Smooth muscle cell (in vitro differentiated cells): Measurements from ENCODE around the gene LAIR2. TPM values are rescaled to one million over a fixed set of nuclear protein-coding genes. Genes with fewer than 3 reads are reported as not detected.
"Not testable (repeated sequence)": the region's sequence is repeated elsewhere in the genome, so short reads cannot be mapped to it uniquely, and the experiment has no call there.

Experiments used
- DNase-seq: peaks from one replicate; lab custom pipeline; 2025; ENCODE audit not compliant: unreplicated experiment; lab: John Stamatoyannopoulos, UW
- H2AFZ ChIP-seq: fragments of 200-600 bp; sonication (generic); 2 replicates; pipeline ENCODE4 v1.6.0; 2016; ENCODE audit warnings: antibody characterized with exemption, low read depth, mild to moderate bottlenecking
- H3F3A ChIP-seq: fragments of 200-600 bp; sonication (generic); 2 replicates; pipeline ENCODE4 v1.6.0; 2017; ENCODE audit warnings: antibody characterized with exemption, low read depth
- H3K27ac ChIP-seq: fragments of 200-600 bp; sonication (generic); 2 replicates; pipeline ENCODE4 v1.5.1; 2016; ENCODE audit warnings: low read depth, mild to moderate bottlenecking
- H3K27me3 ChIP-seq: fragments of 200-600 bp; sonication (generic); 2 replicates; pipeline ENCODE4 v1.6.1; 2016; ENCODE audit warnings: low read depth, mild to moderate bottlenecking
- H3K36me3 ChIP-seq: fragments of 200-600 bp; sonication (generic); 2 replicates; pipeline ENCODE4 v1.5.1; 2016; ENCODE audit warnings: low read depth
- H3K4me1 ChIP-seq: fragments of 200-600 bp; sonication (generic); 2 replicates; pipeline ENCODE4 v1.5.1; 2016; ENCODE audit warnings: low read depth
- H3K4me2 ChIP-seq: fragments of 200-600 bp; sonication (generic); 2 replicates; pipeline ENCODE4 v1.6.0; 2016; ENCODE audit warnings: mild to moderate bottlenecking
- H3K4me3 ChIP-seq: fragments of 200-600 bp; sonication (generic); 2 replicates; pipeline ENCODE4 v1.5.1; 2016; ENCODE audit warnings: mild to moderate bottlenecking
- H3K79me2 ChIP-seq: fragments of 200-600 bp; sonication (generic); 2 replicates; pipeline ENCODE4 v1.6.0; 2016; ENCODE audit warnings: low read depth, mild to moderate bottlenecking
- H3K9ac ChIP-seq: fragments of 200-600 bp; sonication (generic); 2 replicates; pipeline ENCODE4 v1.6.0; 2016; ENCODE audit warnings: low read depth
- H3K9me3 ChIP-seq: fragments of 200-600 bp; sonication (generic); replicated peaks from 2 replicates; pipeline ENCODE4 v1.5.1; 2016; ENCODE audit warnings: low read depth
- H4K20me1 ChIP-seq: fragments of 200-600 bp; sonication (generic); 2 replicates; pipeline ENCODE4 v1.6.0; 2016; ENCODE audit warnings: low read depth
- CTCF ChIP-seq: fragments of 200-600 bp; sonication (generic); IDR thresholded peaks from 2 replicates; pipeline ENCODE4 v1.5.1; 2017; ENCODE audit warnings: borderline replicate concordance, mild to moderate bottlenecking, antibody characterized with exemption; ENCODE audit not compliant: insufficient read depth, poor library complexity, severe bottlenecking
- WGBS: methylation state at CpG from one replicate; pipeline ENCODE4 v1.1.7; 2016; ENCODE audit warnings: low lambda C conversion rate; 5-methylcytosine and 5-hydroxymethylcytosine counted together
- polyA plus RNA-seq: library from polyadenylated mRNA; unstranded; fragments of >200 nt; fragmentation: Nextera tagmentation; extraction: Ambion mirVana; gene quantifications from 2 replicates; pipeline ENCODE4 v1.2.1, GENCODE V29; 2016
- total RNA-seq: library from RNA; depleted of rRNA; stranded (reverse); fragments of >200 nt; gene quantifications from 2 replicates; pipeline ENCODE4 v1.2.3, GENCODE V29; 2014

The LAIR2 gene
- total and polyA plus RNA-seq, 2 experiments from 2014 or later = not detected

DNA sequence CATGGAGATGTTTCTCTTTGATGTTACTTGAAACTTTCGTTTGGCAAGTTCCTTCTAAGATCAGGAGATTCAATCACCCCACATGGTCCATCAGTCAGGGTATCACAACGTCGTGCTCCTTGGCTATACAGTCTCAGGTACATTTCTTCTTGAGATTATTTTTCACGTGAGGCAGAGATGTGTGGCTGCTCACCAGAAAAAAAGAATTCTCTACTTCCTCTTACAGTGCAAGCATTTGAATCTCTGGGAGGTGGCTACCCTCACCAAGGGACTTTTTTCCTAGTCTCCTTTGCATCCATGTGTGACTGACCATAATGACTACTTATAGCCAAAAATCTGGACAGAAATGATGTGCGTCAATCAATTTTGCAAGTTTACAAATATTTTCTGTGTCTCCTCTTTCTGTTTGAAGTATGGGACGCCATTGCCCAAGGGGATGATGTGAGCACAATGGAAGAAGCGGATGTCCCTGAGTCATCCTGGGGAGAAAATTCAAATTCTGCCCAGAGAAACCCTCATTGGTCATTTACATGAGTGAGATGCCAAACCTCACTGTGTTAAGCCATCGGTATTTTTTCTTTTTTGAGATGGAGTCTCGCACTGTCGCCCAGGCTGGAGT, 8.6 kb upstream of the LAIR2 start:
- Histone ChIP-seq H3K4me2 (no peak overlapping the region), H3F3A (no peaks in the 10 kb centered on the region), H3K4me1 (no peaks in the 10 kb centered on the region), H3K36me3 (no peaks in the 10 kb centered on the region), H2AFZ (no peak overlapping the region), H3K27ac (no peak overlapping the region), H3K9me3 (no peaks in the 10 kb centered on the region), H3K4me3 (no peak overlapping the region), H3K79me2 (no peaks in the 10 kb centered on the region), H3K27me3 (no peaks in the 10 kb centered on the region), H4K20me1 (no peaks in the 10 kb centered on the region), H3K9ac (no peak overlapping the region)
- no peak for DNase-seq
- TF ChIP-seq CTCF = no peak
- 66% methylated on average over 10 of the region's 10 CpGs for WGBS

DNA sequence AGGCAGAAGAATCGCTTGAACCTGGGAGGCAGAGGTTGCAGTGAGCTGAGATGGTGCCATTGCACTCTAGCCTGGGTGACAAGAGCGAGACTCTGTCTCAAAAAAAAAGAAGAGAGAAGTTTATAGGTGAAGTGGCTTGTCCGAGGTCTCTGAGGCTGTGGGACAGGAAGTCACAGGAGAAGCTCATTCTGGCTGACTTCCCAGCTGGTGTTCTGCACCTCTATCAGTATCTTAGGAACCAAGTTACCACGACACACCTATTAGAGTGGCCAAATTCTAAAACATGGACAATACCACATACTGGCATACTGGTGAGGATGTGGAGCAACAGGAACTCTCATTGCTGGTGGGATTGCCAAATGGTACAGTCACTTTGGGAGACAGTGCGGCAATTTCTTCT, 7.3 kb upstream of the LAIR2 start:
- not testable (repeated sequence) for H3K9ac ChIP-seq, H4K20me1 ChIP-seq, H3K4me3 ChIP-seq, H3K36me3 ChIP-seq, H3K27ac ChIP-seq, H3K79me2 ChIP-seq, H2AFZ ChIP-seq, H3F3A ChIP-seq, H3K4me2 ChIP-seq, DNase-seq, H3K4me1 ChIP-seq, H3K9me3 ChIP-seq, H3K27me3 ChIP-seq
- WGBS = 73% methylated on average over 5 of the region's 5 CpGs

GRCh38 chr19:54497747-54498450, 4.7 kb upstream of the LAIR2 start:
- H3K27me3 ChIP-seq, H3F3A ChIP-seq, H3K27ac ChIP-seq, DNase-seq, H4K20me1 ChIP-seq, H2AFZ ChIP-seq, H3K36me3 ChIP-seq, H3K4me2 ChIP-seq, H3K9me3 ChIP-seq, H3K4me3 ChIP-seq, H3K79me2 ChIP-seq, H3K9ac ChIP-seq, H3K4me1 ChIP-seq: not testable (repeated sequence)
- 70% methylated on average over 12 of the region's 15 CpGs for WGBS

DNA sequence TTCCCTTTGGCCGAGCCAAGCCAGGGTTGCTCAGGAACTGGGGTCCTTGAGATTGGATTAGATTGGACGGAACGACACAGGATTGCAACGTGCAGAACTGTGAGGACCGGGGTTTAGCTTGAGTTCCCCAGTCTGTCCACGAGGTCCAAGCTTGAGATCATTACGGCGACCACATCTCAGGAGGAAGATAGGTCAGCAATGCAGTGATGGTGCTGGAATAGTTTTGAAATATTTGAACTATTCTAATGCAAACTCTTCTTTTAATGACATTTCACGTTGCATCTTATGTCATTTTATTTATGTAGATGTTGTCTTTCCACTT, 4.2 kb upstream of the LAIR2 start:
- H3K36me3 ChIP-seq, H4K20me1 ChIP-seq, H3K9ac ChIP-seq, H3K4me3 ChIP-seq, H3K9me3 ChIP-seq, H3K27me3 ChIP-seq, DNase-seq, H3K4me1 ChIP-seq, H3K79me2 ChIP-seq, H3K27ac ChIP-seq, H2AFZ ChIP-seq, H3F3A ChIP-seq, H3K4me2 ChIP-seq: not testable (repeated sequence)
- WGBS = 67% methylated on average over 9 of the region's 9 CpGs

GRCh38 chr19:54505542-54505941, 2.9 kb downstream of the LAIR2 start:
- H3K4me2 ChIP-seq, H3K4me3 ChIP-seq, H4K20me1 ChIP-seq, DNase-seq, H2AFZ ChIP-seq, H3K9me3 ChIP-seq, H3K27ac ChIP-seq, H3K4me1 ChIP-seq, H3K27me3 ChIP-seq, H3F3A ChIP-seq, H3K9ac ChIP-seq, H3K79me2 ChIP-seq, H3K36me3 ChIP-seq: not testable (repeated sequence)
- 86% methylated on average over 4 of the region's 4 CpGs for WGBS
